H1 (cell line): ENCODE data around the gene RREB1. TPM values are rescaled to one million over a fixed set of nuclear protein-coding genes. Genes with fewer than 3 reads are reported as not detected.

Source experiments
- CTCF ChIA-PET: fragments of 300-600 bp; sonication (Branson Sonifier 250); formaldehyde crosslinking; loops from one replicate; lab custom pipeline; 2021; ENCODE audit not compliant: partially characterized antibody; lab: Charles Lee
- POLR2A ChIA-PET: fragments of 300-600 bp; sonication (Branson Sonifier 250); formaldehyde crosslinking; loops from one replicate; lab custom pipeline; 2021; ENCODE audit warnings: inconsistent platforms; ENCODE audit not compliant: partially characterized antibody; lab: Charles Lee
- DNase-seq, 2 experiments: peaks; one replicate each; pipeline versions ENCODE4 v3.0.0 to v3.0.0-alpha.2; 2010 to 2022; ENCODE audit warnings: low spot score in 2 of 2, low read depth in 1 of 2, mixed read lengths in 1 of 2
- FAIRE-seq: peaks from 2 replicates; lab custom pipeline; 2011; peaks lifted over from hg19 to GRCh38; lab: Jason Lieb, UNC
- H2AFZ ChIP-seq: 2 replicates; pipeline ENCODE4 v1.8.1; 2012; ENCODE audit warnings: low read length, inconsistent platforms
- H2AK5ac ChIP-seq: 2 replicates; pipeline ENCODE4 v1.6.1; 2013; ENCODE audit warnings: low read depth, low read length
- H2BK120ac ChIP-seq: replicated peaks from 2 replicates; pipeline ENCODE3; 2013; ENCODE audit warnings: low read depth, low read length, inconsistent platforms
- H2BK12ac ChIP-seq: 2 replicates; pipeline ENCODE4 v1.6.1; 2013; ENCODE audit warnings: low read depth, low read length
- H2BK15ac ChIP-seq: 2 replicates; pipeline ENCODE4 v1.6.1; 2013; ENCODE audit warnings: low read length
- H2BK20ac ChIP-seq: 2 replicates; pipeline ENCODE4 v1.6.1; 2013; ENCODE audit warnings: low read length
- H2BK5ac ChIP-seq: 2 replicates; pipeline ENCODE4 v1.6.1; 2013; ENCODE audit warnings: low read depth, low read length
- H3K14ac ChIP-seq: 2 replicates; pipeline ENCODE4 v1.6.1; 2013; ENCODE audit warnings: inconsistent platforms; ENCODE audit not compliant: insufficient read length
- H3K18ac ChIP-seq: 2 replicates; pipeline ENCODE4 v1.6.1; 2013; ENCODE audit warnings: low read length; ENCODE audit errors: extremely low read depth
- H3K23ac ChIP-seq: 2 replicates; pipeline ENCODE4 v1.6.1; 2013; ENCODE audit warnings: inconsistent platforms; ENCODE audit not compliant: insufficient read length
- H3K23me2 ChIP-seq: 2 replicates; pipeline ENCODE4 v1.6.1; 2013; ENCODE audit warnings: low read depth, low read length
- H3K27ac ChIP-seq: 2 replicates; pipeline ENCODE4 v1.6.1; 2011; ENCODE audit warnings: low read depth, low read length, inconsistent platforms
- H3K27me3 ChIP-seq, 4 experiments: replicated peaks in 1 of 4; 1 replicate in 1 of 4; 2 replicates in 3 of 4; pipeline versions ENCODE4 v1.6.1 to v1.8.1; 2011 to 2013; ENCODE audit warnings: low read length in 3 of 4, mild to moderate bottlenecking in 3 of 4, inconsistent platforms in 2 of 4, mixed read lengths in 2 of 4, moderate library complexity in 1 of 4; ENCODE audit not compliant: control insufficient read depth in 3 of 4, insufficient read depth in 3 of 4; ENCODE audit errors: extremely low read depth in 1 of 4
- H3K36me3 ChIP-seq, 4 experiments: 2 replicates each; pipeline versions ENCODE4 v1.6.1 to v1.8.1; 2011 to 2013; ENCODE audit warnings: mild to moderate bottlenecking in 4 of 4, low read length in 3 of 4, moderate library complexity in 2 of 4, control low read depth in 1 of 4, inconsistent platforms in 1 of 4; ENCODE audit not compliant: insufficient read depth in 4 of 4, control insufficient read depth in 2 of 4
- H3K4ac ChIP-seq: replicated peaks from 2 replicates; pipeline ENCODE3; 2013; ENCODE audit warnings: low read length, low read depth, mixed read lengths, inconsistent platforms; ENCODE audit not compliant: insufficient read length
- H3K4me1 ChIP-seq, 4 experiments: replicated peaks in 1 of 4; 1 replicate in 1 of 4; 2 replicates in 3 of 4; pipeline versions ENCODE4 v1.6.1 to v1.8.1; 2011 to 2013; ENCODE audit warnings: low read length in 3 of 4, inconsistent platforms in 2 of 4, mixed read lengths in 1 of 4; ENCODE audit not compliant: insufficient read depth in 4 of 4, control insufficient read depth in 3 of 4
- H3K4me2 ChIP-seq, 2 experiments: 2 replicates each; pipeline versions ENCODE4 v1.6.1 to v1.8.1; 2011 to 2013; ENCODE audit warnings: low read depth in 2 of 2, low read length in 2 of 2, control low read depth in 1 of 2, inconsistent platforms in 1 of 2, mild to moderate bottlenecking in 1 of 2; ENCODE audit not compliant: insufficient read depth in 1 of 2
- H3K4me3 ChIP-seq, 4 experiments: fragments of 200-600, 300-600 bp in 1 of 4; sonication (generic), shearing (Covaris generic), sonication (Bioruptor Twin) in 1 of 4; 2 replicates each; pipeline versions ENCODE4 v1.5.1 to v1.8.1; 2011 to 2016; ENCODE audit warnings: low read length in 4 of 4, low read depth in 3 of 4, control low read depth in 2 of 4, inconsistent platforms in 2 of 4, mild to moderate bottlenecking in 2 of 4, mixed read lengths in 1 of 4, moderate library complexity in 1 of 4; ENCODE audit not compliant: insufficient read depth in 2 of 4; ENCODE audit errors: extremely low read depth in 1 of 4
- H3K56ac ChIP-seq: replicated peaks from 2 replicates; pipeline ENCODE3; 2013; ENCODE audit warnings: low read depth, mild to moderate bottlenecking, mixed read lengths, low read length, inconsistent platforms; ENCODE audit not compliant: insufficient read length
- H3K79me1 ChIP-seq: 2 replicates; pipeline ENCODE4 v1.6.1; 2013; ENCODE audit warnings: low read depth, low read length, control low read depth
- H3K79me2 ChIP-seq, 2 experiments: 2 replicates each; pipeline versions ENCODE4 v1.6.1 to v1.8.1; 2012 to 2013; ENCODE audit warnings: low read length in 2 of 2, mild to moderate bottlenecking in 2 of 2, inconsistent platforms in 1 of 2; ENCODE audit not compliant: insufficient read depth in 2 of 2, control insufficient read depth in 1 of 2
- H3K9ac ChIP-seq, 4 experiments: replicated peaks in 1 of 4; 1 replicate in 1 of 4; 2 replicates in 3 of 4; pipeline versions ENCODE4 v1.6.1 to v1.8.1; 2011 to 2013; ENCODE audit warnings: low read depth in 3 of 4, low read length in 3 of 4, control low read depth in 2 of 4, mild to moderate bottlenecking in 2 of 4, moderate library complexity in 2 of 4, inconsistent platforms in 1 of 4; ENCODE audit errors: extremely low read depth in 1 of 4
- H3K9me3 ChIP-seq, 2 experiments: 2 replicates each; pipeline versions ENCODE4 v1.6.1 to v1.8.1; 2012 to 2013; ENCODE audit warnings: mild to moderate bottlenecking in 2 of 2, moderate library complexity in 2 of 2, control low read depth in 1 of 2, inconsistent platforms in 1 of 2, low read depth in 1 of 2, low read length in 1 of 2, mixed read lengths in 1 of 2; ENCODE audit not compliant: insufficient read depth in 2 of 2
- H4K20me1 ChIP-seq, 2 experiments: replicated peaks in 1 of 2; 2 replicates each; pipeline versions ENCODE3 to v1.8.1; 2011 to 2013; ENCODE audit warnings: inconsistent platforms in 2 of 2, low read length in 2 of 2, mild to moderate bottlenecking in 1 of 2; ENCODE audit not compliant: insufficient read depth in 2 of 2, control insufficient read depth in 1 of 2
- H4K5ac ChIP-seq: 2 replicates; pipeline ENCODE4 v1.6.1; 2013; ENCODE audit warnings: low read length, low read depth, mixed read lengths, inconsistent platforms; ENCODE audit not compliant: insufficient read length
- H4K8ac ChIP-seq: 2 replicates; pipeline ENCODE4 v1.8.0; 2013; ENCODE audit warnings: mild to moderate bottlenecking, moderate library complexity, low read length, inconsistent platforms; ENCODE audit not compliant: insufficient read depth; ENCODE audit errors: extremely low read depth
- H4K91ac ChIP-seq: replicated peaks from 2 replicates; pipeline ENCODE3; 2013; ENCODE audit warnings: low read length, mixed read lengths, inconsistent platforms; ENCODE audit not compliant: insufficient read length
- BCL11A ChIP-seq, 2 experiments: IDR thresholded peaks; one replicate each; pipeline ENCODE4 v1.6.1; 2011; ENCODE audit warnings: low read depth in 2 of 2, low read length in 2 of 2, mild to moderate bottlenecking in 2 of 2
- KDM4A ChIP-seq: IDR thresholded peaks from one replicate; pipeline ENCODE4 v1.7.1; 2012; ENCODE audit warnings: low read depth, mild to moderate bottlenecking, moderate library complexity, low read length, inconsistent platforms; ENCODE audit not compliant: severe bottlenecking
- POLR2A ChIP-seq, 2 experiments: IDR thresholded peaks; 1 replicate in 1 of 2; 2 replicates in 1 of 2; pipeline ENCODE4 v1.6.1; 2011; ENCODE audit warnings: low read depth in 2 of 2, low read length in 2 of 2, mild to moderate bottlenecking in 2 of 2; ENCODE audit errors: control extremely low read depth in 1 of 2
- SP1 ChIP-seq: IDR thresholded peaks from 2 replicates; pipeline ENCODE4 v1.6.1; 2011; ENCODE audit warnings: low read depth, low read length
- TBP ChIP-seq: IDR thresholded peaks from 2 replicates; pipeline ENCODE4 v1.6.1; 2011; ENCODE audit warnings: low read depth, low read length, improper control_type of control experiment
- ZNF274 ChIP-seq: IDR thresholded peaks from 2 replicates; pipeline ENCODE4 v1.7.0; 2012; ENCODE audit warnings: low read length, borderline replicate concordance; ENCODE audit errors: extremely low read depth
- WGBS, 2 experiments: shearing (Covaris generic) in 1 of 2; methylation state at CpG; one replicate each; pipeline versions ENCODE4 v1.1.6 to v1.1.7; 2013 to 2015; ENCODE audit warnings: low lambda C conversion rate in 2 of 2, mixed read lengths in 2 of 2, inconsistent platforms in 1 of 2, low coverage in 1 of 2, missing lambda C conversion rate in 1 of 2; ENCODE audit not compliant: insufficient replicate concordance in 2 of 2, insufficient coverage in 1 of 2, insufficient read length in 1 of 2; ENCODE audit errors: extremely low coverage in 1 of 2, missing lambda C conversion rate in 1 of 2; 5-methylcytosine and 5-hydroxymethylcytosine counted together
- polyA plus RNA-seq, 7 experiments: library from polyadenylated mRNA; depleted of rRNA in 3 of 7; stranded (reverse) in 5 of 7; unstranded in 2 of 7; fragments of >200 nt in 5 of 7; fragments of 200-250 nt in 2 of 7; gene quantifications; 1 replicate in 5 of 7; 2 replicates in 1 of 7; 4 replicates in 1 of 7; pipeline versions ENCODE4 v1.2.1 to v1.2.3, GENCODE V29; 2011 to 2013; ENCODE audit warnings: missing spikeins in 2 of 7, mixed read lengths in 2 of 7
- total RNA-seq: library from RNA; stranded (reverse); fragmentation: NEBNext Ultra II Directional; extraction: Animal tissue kit (Norgen Biotek cat#: 25700); gene quantifications from 2 replicates; pipeline ENCODE4 v1.2.1, GENCODE V29; 2021
- TF ChIP-seq, protein P1 (sequence below): IDR thresholded peaks from 2 replicates; pipeline ENCODE4 v1.6.1; 2011; ENCODE audit warnings: low read length, improper control_type of control experiment
- TF ChIP-seq, protein P2 (sequence below), 3 experiments: IDR thresholded peaks; 1 replicate in 2 of 3; 2 replicates in 1 of 3; pipeline versions ENCODE4 v1.5.1 to v1.6.1; 2011; ENCODE audit warnings: low read length in 3 of 3, mild to moderate bottlenecking in 3 of 3, inconsistent platforms in 2 of 3, low read depth in 1 of 3, moderate library complexity in 1 of 3; ENCODE audit not compliant: insufficient read depth in 1 of 3; ENCODE audit errors: control extremely low read depth in 1 of 3

The RREB1 gene
- total and polyA plus RNA-seq, 2 of the 8 experiments (the other 6 are each of a cell fraction or from before 2014, with no cell fraction given), result 3.9 to 34.7 TPM

DNA sequence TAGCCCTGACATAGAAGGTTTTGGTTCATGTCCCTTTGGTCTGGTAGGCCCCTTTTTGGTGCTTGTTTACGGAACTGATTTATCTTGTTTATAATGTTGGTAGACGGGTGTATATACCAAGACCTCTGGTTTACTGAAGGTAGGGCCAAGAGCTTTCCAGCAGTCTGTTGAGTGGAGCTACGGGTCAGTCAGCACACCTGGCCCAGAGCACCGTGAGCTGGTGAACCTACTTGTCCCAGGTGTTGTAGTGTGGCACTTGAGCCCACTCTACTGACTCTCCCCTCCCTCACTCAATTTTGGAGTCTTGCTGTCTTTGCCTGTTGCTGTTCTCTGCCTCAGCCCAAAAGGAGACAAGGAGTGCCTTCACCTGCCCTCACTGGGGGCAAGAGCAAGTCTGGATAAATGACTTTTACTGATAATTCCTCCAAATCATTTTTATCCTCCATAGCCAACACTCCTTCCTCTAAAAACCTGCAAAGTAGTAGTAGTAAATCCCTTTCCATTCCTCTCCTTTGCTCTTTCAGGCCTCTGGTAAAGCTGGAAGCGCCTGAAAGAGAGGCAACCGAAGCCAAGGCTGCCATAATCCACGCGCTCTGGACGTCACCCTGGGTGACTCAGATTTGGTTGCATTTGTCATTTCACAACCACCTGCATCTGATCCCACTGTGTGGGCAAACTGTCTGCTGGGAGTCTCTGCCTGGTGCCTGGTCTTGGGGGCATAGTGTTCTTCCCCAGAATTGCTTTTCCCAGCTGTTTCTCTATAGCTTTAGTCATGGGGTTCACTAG is 22.2 kb downstream of the RREB1 start:
- Histone ChIP-seq H3K27me3 (no peaks in the 10 kb centered on the region), H3K23me2 (no peaks in the 10 kb centered on the region), H4K20me1 (peaks cover 5 to 6% of the 10 kb centered on the region in 2 experiments), H3K4ac (no peak overlapping the region), H3K27ac (no peak overlapping the region; the same call in 1 of the 2 replicates), H2AFZ (no peak overlapping the region), H4K8ac (no peak overlapping the region; the same call in 1 of the 2 replicates), H4K5ac (no peak overlapping the region), H3K23ac (no peak overlapping the region), H4K91ac (no peak overlapping the region), H3K14ac (no peak overlapping the region), H3K79me2 (peaks cover 0 to 86% of the 10 kb centered on the region in 2 experiments; a peak in 2 of 4 replicates), H2BK120ac (no peak overlapping the region), H3K79me1 (peaks cover 25% of the 10 kb centered on the region), H3K9ac (no peak overlapping the region), H3K4me3 (no peak overlapping the region), H2BK5ac (no peak overlapping the region), H3K9me3 (no peaks in the 10 kb centered on the region), H2AK5ac (0 out of 2 replicates have a peak overlapping the region, but pooled peaks have one; percentile 1), H2BK12ac (no peak overlapping the region), H2BK15ac (no peak overlapping the region), H3K4me2 (no peak overlapping the region), H3K18ac (no peak overlapping the region), H3K4me1 (peaks cover 0 to 3% (median 2%) of the 10 kb centered on the region in 4 experiments; a peak in 4 of 7 replicates), H3K56ac (no peak overlapping the region), H2BK20ac (no peak overlapping the region), H3K36me3 (no peaks in the 10 kb centered on the region)
- WGBS, 2 experiments, result 92% methylated on average over 9 of the region's 9 CpGs; no CpG with 5 or more reads in 1 of the 2 experiments
- FAIRE-seq, result no peak
- ChIA-PET POLR2A (interaction anchor here (2.1 kb wide), 1 partner anchor 10 kb away, joined by 5 read pairs; no protein-coding TSS in a partner anchor), CTCF (interaction anchor here (1.0 to 1.2 kb wide), 2 partner anchors 8 to 368 kb away, joined by 4 read pairs; no protein-coding TSS in a partner anchor)
- DNase-seq, result no peak
- TF ChIP-seq POLR2A (IDR thresholded peaks at IDR 0.05; ENCODE audit: control extremely low read depth in 1 of 2, low read depth in 2 of 2, low read length in 2 of 2), result no peak
- TF ChIP-seq, protein P1, sequence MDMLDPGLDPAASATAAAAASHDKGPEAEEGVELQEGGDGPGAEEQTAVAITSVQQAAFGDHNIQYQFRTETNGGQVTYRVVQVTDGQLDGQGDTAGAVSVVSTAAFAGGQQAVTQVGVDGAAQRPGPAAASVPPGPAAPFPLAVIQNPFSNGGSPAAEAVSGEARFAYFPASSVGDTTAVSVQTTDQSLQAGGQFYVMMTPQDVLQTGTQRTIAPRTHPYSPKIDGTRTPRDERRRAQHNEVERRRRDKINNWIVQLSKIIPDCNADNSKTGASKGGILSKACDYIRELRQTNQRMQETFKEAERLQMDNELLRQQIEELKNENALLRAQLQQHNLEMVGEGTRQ, result no peak
- no peak for TF ChIP-seq SP1
- TF ChIP-seq KDM4A, result no peak
- TF ChIP-seq, protein P2, sequence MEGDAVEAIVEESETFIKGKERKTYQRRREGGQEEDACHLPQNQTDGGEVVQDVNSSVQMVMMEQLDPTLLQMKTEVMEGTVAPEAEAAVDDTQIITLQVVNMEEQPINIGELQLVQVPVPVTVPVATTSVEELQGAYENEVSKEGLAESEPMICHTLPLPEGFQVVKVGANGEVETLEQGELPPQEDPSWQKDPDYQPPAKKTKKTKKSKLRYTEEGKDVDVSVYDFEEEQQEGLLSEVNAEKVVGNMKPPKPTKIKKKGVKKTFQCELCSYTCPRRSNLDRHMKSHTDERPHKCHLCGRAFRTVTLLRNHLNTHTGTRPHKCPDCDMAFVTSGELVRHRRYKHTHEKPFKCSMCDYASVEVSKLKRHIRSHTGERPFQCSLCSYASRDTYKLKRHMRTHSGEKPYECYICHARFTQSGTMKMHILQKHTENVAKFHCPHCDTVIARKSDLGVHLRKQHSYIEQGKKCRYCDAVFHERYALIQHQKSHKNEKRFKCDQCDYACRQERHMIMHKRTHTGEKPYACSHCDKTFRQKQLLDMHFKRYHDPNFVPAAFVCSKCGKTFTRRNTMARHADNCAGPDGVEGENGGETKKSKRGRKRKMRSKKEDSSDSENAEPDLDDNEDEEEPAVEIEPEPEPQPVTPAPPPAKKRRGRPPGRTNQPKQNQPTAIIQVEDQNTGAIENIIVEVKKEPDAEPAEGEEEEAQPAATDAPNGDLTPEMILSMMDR (IDR thresholded peaks at IDR 0.05; ENCODE audit: control extremely low read depth in 1 of 3, insufficient read depth in 1 of 3, low read depth in 1 of 3, low read length in 3 of 3), result no peak
- no peak for TF ChIP-seq BCL11A (IDR thresholded peaks at IDR 0.05; ENCODE audit: low read depth in 2 of 2, low read length in 2 of 2)
- TF ChIP-seq ZNF274, result no peak
- no peak for TF ChIP-seq TBP
